Pancreas (tissue), 10 donors: Measurements from ENCODE around the gene ERBB4. TPM values are rescaled to one million over a fixed set of nuclear protein-coding genes. Genes with fewer than 3 reads are reported as not detected.

Experiments used
- ATAC-seq, 4 donors: fragments of 200-7000 bp; cut with Tn5 transposase; one replicate each; pipeline versions ENCODE4 v1.8.0 to v1.9.1; 2020; ENCODE audit warnings: mild to moderate bottlenecking in 4 of 4, moderate library complexity in 4 of 4
- DNase-seq, 6 donors: peaks; one replicate each; pipeline ENCODE4 v3.0.0-alpha.2; 2020
- FAIRE-seq: peaks from 2 replicates; lab custom pipeline; 2012; peaks lifted over from hg19 to GRCh38; lab: Jason Lieb, UNC
- H3K27ac ChIP-seq, 4 donors: fragments of 200-600 bp; sonication (generic); 1 replicate in 3 of 4; 2 replicates in 1 of 4; pipeline versions ENCODE4 v1.5.0 to v1.8.0; 2020
- H3K27me3 ChIP-seq, 4 donors: fragments of 200-600 bp; one replicate each; pipeline ENCODE4 v1.8.0; 2021
- H3K36me3 ChIP-seq, 3 donors: fragments of 200-600 bp; sonication (generic) in 1 of 3; one replicate each; pipeline versions ENCODE4 v1.5.0 to v1.8.0; 2020 to 2021
- H3K4me1 ChIP-seq, 3 donors: fragments of 200-600 bp; one replicate each; pipeline ENCODE4 v1.8.0; 2021
- H3K4me3 ChIP-seq, 4 donors: fragments of 200-600 bp; sonication (generic) in 2 of 4; one replicate each; pipeline versions ENCODE4 v1.5.0 to v1.8.0; 2020 to 2021
- H3K9me3 ChIP-seq, 4 donors: fragments of 200-600 bp; one replicate each; pipeline ENCODE4 v1.8.0; 2021
- CTCF ChIP-seq, 4 donors: fragments of 200-600 bp; sonication (generic) in 3 of 4; IDR thresholded peaks; one replicate each; pipeline versions ENCODE4 v1.5.0 to v1.8.0; 2021; ENCODE audit warnings: antibody characterized with exemption in 4 of 4
- WGBS, 2 donors: extraction: QIAGEN DNeasy Blood & Tissue Kit; methylation state at CpG; one replicate each; pipeline ENCODE4 v1.1.7; 2013; 5-methylcytosine and 5-hydroxymethylcytosine counted together
- intact Hi-C, 3 donors: fragments of 100-400 bp; cut with DNase I; formaldehyde crosslinking; loops; one replicate each; pipeline versions ENCODE4 v1.11.1 to v1.14.2; 2022
- polyA plus RNA-seq, 2 donors: library from polyadenylated mRNA; stranded (reverse); fragments of 200-250 nt; gene quantifications; one replicate each; pipeline ENCODE4 v1.2.3, GENCODE V29; 2013
- total RNA-seq, 6 donors: library from RNA; stranded (reverse); fragmentation: NEBNext Ultra II Directional in 4 of 6; extraction: Animal tissue kit (Norgen Biotek cat#: 25700) in 4 of 6; gene quantifications; one replicate each; pipeline versions ENCODE4 v1.2.1 to v1.2.4, GENCODE V29; 2021 to 2023
- donor health status: healthy with polysubstance abuse.
- donor health status: DM: no; HTN: no; CAD: no; lungs with moderate emphysema.
- donor health status: DM: no; HTN: no; CAD: no.
- donor health status: control.
- donor health status: control.
- donor health status: Bipolar disorder and iron deficiency.
- donor health status: DM: yes; HTN: yes; CAD: no.
- donor health status: DM: no; HTN: no; CAD: no.
- donor health status: DM: no; HTN: no; CAD: no.
- donor health status: DM: yes; HTN: yes; CAD: no.

Gene ERBB4
- total and polyA plus RNA-seq, 8 donors: 0.30 to 5.0 (median 3.3) TPM

GRCh38 chr2:211436182-211436581 lies 1102.4 kb downstream of the ERBB4 start:
- intact Hi-C loops: no loop called here
- H3K27ac ChIP-seq: no peak overlapping the region
- H3K9me3 ChIP-seq: no peaks in the 10 kb centered on the region
- H3K4me3 ChIP-seq: no peak overlapping the region
- DNase-seq (no peak), ATAC-seq (no peak), FAIRE-seq (no peak)
- no peaks in the 10 kb centered on the region for H3K36me3 ChIP-seq
- TF ChIP-seq CTCF (IDR thresholded peaks at IDR 0.05): no peak
- 47 to 60% methylated on average over 1 of the region's 1 CpG for WGBS, 2 donors
- H3K27me3 ChIP-seq: no peaks in the 10 kb centered on the region
- no peaks in the 10 kb centered on the region for H3K4me1 ChIP-seq

GRCh38 chr2:211435331-211435730 lies 1103.3 kb downstream of the ERBB4 start:
- intact Hi-C loops: no loop called here
- 77 to 86% methylated on average over 9 of the region's 9 CpGs for WGBS, 2 donors
- TF ChIP-seq CTCF (IDR thresholded peaks at IDR 0.05): no peak
- H3K9me3 ChIP-seq: no peaks in the 10 kb centered on the region
- H3K27me3 ChIP-seq: no peaks in the 10 kb centered on the region
- H3K4me3 ChIP-seq: no peak overlapping the region
- H3K27ac ChIP-seq: no peak overlapping the region
- no peak for FAIRE-seq
- no peaks in the 10 kb centered on the region for H3K36me3 ChIP-seq
- DNase-seq: no peak
- no peaks in the 10 kb centered on the region for H3K4me1 ChIP-seq
- ATAC-seq: no peak

GRCh38 chr2:211434773-211435172 lies 1103.8 kb downstream of the ERBB4 start:
- ATAC-seq (no peak), FAIRE-seq (no peak), DNase-seq (no peak)
- intact Hi-C loops: no loop called here
- Histone ChIP-seq H3K4me3 (no peak overlapping the region), H3K4me1 (no peaks in the 10 kb centered on the region), H3K27ac (no peak overlapping the region), H3K27me3 (no peaks in the 10 kb centered on the region), H3K36me3 (no peaks in the 10 kb centered on the region), H3K9me3 (no peaks in the 10 kb centered on the region)
- no peak for TF ChIP-seq CTCF (IDR thresholded peaks at IDR 0.05)
- WGBS, 2 donors: 76 to 82% methylated on average over 3 of the region's 3 CpGs

GRCh38 chr2:211429256-211429920 lies 1109.2 kb downstream of the ERBB4 start:
- ATAC-seq: no peak
- H3K4me1 ChIP-seq: no peaks in the 10 kb centered on the region
- TF ChIP-seq CTCF (IDR thresholded peaks at IDR 0.05): no peak
- no peaks in the 10 kb centered on the region for H3K9me3 ChIP-seq
- intact Hi-C loops: no loop called here
- no peaks in the 10 kb centered on the region for H3K36me3 ChIP-seq
- no peak overlapping the region for H3K4me3 ChIP-seq
- no peaks in the 10 kb centered on the region for H3K27me3 ChIP-seq
- FAIRE-seq: no peak
- no peak overlapping the region for H3K27ac ChIP-seq
- DNase-seq: no peak
- 73 to 79% methylated on average over 3 of the region's 3 CpGs for WGBS, 2 donors

- no peak for FAIRE-seq
- no peak for TF ChIP-seq CTCF (IDR thresholded peaks at IDR 0.05)
- intact Hi-C loops: no loop called here
- Histone ChIP-seq H3K4me3 (no peak overlapping the region), H3K27me3 (no peaks in the 10 kb centered on the region), H3K9me3 (no peaks in the 10 kb centered on the region), H3K27ac (no peak overlapping the region), H3K36me3 (no peaks in the 10 kb centered on the region), H3K4me1 (no peaks in the 10 kb centered on the region)
- 40 to 43% methylated on average over 2 of the region's 2 CpGs for WGBS, 2 donors
- ATAC-seq: no peak
- DNase-seq: no peak
Observed at GRCh38 chr2:211426240-211426639, 1112.4 kb downstream of the ERBB4 start.
